ENCODE results near the gene ZNRF2. TPM values are rescaled to one million over a fixed set of nuclear protein-coding genes. Genes with fewer than 3 reads are reported as not detected.
A peak's percentile ranks its signal among the peaks of the same experiment; 100 is the strongest.

ZNRF2 gene
- total and polyA plus RNA-seq, 3 experiments from 2014 or later = 4.2 to 13.6 (median 12.4) TPM

DNA sequence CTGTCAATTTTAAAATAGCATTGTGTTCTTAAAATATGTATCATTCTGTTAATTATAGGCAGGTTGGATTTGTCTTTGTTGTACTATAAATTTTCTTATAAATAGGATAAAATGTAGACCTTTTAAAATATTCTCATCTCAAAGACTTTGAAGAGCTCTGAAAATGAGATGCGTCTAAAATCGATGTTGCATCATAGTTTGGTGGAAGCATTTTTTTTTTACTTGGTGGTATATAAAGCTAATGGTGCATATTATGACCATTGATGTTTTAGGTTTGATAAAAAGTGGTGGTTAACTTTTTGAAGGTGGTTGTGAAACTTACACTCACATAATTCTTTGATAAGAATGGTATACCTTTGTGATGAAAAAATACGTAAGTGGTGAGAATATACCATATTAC lies 69.1 kb downstream of the ZNRF2 start:
- no peaks in the 10 kb centered on the region for H3K27me3 ChIP-seq (ENCODE audit: insufficient read depth, low read length, poor library complexity, severe bottlenecking)
- Mint-ChIP-seq H3K4me3 (no peak overlapping the region), H3K27me3 (no peaks in the 10 kb centered on the region), H3K36me3 (peaks cover 6 to 24% (median 9%) of the 10 kb centered on the region in 3 donors), H3K27ac (peak overlapping the region in 1 of 8 donors; percentile 12), H3K9me3 (no peaks in the 10 kb centered on the region), H3K4me1 (peaks cover 25 to 50% (median 38%) of the 10 kb centered on the region in 3 donors)
- DNase-seq = no peak
- H3K4me3 ChIP-seq (ENCODE audit: low read length) = no peak overlapping the region
- H3K4me1 ChIP-seq (ENCODE audit: insufficient read depth, low read length) = peaks cover 18% of the 10 kb centered on the region
- no peaks in the 10 kb centered on the region for H3K36me3 ChIP-seq (ENCODE audit: insufficient read depth, low read length)
- H3K27ac ChIP-seq (ENCODE audit: low read depth, low read length) = no peak overlapping the region
- H3K9me3 ChIP-seq (ENCODE audit: low read length) = no peaks in the 10 kb centered on the region
- CTCF ChIA-PET = interaction anchor here (1.7 to 5.1 kb wide), 3 partner anchors 19 to 78 kb away, joined by 4 to 30 read pairs (median 9); no protein-coding TSS in a partner anchor
- POLR2A ChIA-PET = interaction anchor here (2.9 kb wide), 1 partner anchor 69 kb away, joined by 12 read pairs; the partner anchor contains the start of gene ZNRF2

DNA sequence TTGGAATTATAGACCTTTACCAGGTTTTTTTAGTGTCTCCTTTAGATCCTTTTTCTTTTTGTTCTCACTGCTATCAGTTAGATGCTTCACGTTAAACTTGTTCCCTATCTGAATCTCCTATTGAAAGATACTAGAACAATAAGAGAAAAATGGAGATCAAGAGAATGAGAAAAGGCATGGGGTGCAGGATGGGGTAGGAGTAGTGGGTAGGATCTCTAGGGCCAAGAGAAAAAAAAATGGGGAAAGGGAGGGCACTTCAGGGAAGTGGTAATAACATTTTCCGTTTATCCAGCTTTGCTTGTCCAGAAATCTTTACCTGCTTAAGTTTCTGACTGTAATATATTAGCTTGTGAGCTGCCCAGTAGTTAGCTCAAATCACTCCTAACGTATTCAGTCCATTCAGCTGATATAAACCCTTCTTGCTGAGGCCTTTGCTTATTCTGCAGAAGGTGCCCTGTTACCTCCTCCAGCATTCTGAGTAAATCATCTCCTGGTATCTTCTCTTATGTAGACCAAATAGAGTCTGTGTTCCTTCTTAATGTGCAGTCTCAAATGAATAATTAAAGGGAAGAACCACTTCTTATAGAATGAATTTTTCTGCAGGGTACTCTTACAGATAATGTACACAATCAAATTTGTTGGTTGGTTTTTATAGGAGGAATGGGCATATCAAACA lies 69.7 kb downstream of the ZNRF2 start:
- H3K9me3 Mint-ChIP-seq = no peaks in the 10 kb centered on the region

DNA sequence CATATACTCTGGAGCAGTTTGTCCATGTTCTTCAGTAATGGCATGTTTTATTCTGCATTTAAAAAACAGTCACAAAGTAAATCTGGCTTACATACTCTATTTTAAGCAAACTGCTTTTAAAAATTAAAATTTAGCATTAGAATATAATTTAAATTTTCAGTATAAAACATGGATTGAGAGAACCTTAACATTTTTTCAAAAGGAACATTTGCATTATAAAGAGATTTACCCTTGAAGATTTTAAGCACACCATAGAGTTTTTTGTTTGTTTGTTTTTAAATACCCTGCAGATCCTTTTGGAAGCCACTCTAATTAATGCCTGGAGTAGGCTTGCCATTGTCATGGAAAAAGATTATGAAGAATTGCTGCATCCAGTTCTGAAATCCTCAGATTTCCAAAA lies 70.4 kb downstream of the ZNRF2 start:
- Histone ChIP-seq H3K4me3 (ENCODE audit: low read length) (no peak overlapping the region), H3K4me1 (ENCODE audit: insufficient read depth, low read length) (peaks cover 5% of the 10 kb centered on the region), H3K27ac (ENCODE audit: low read depth, low read length) (no peak overlapping the region), H3K36me3 (ENCODE audit: insufficient read depth, low read length) (no peaks in the 10 kb centered on the region), H3K27me3 (ENCODE audit: insufficient read depth, low read length, poor library complexity, severe bottlenecking) (no peaks in the 10 kb centered on the region), H3K9me3 (ENCODE audit: low read length) (no peaks in the 10 kb centered on the region)
- Mint-ChIP-seq H3K4me1 (peaks cover 16 to 42% (median 26%) of the 10 kb centered on the region in 3 donors), H3K27ac (no peak overlapping the region), H3K4me3 (no peak overlapping the region), H3K36me3 (peaks cover 9 to 33% (median 10%) of the 10 kb centered on the region in 3 donors), H3K27me3 (no peaks in the 10 kb centered on the region), H3K9me3 (no peaks in the 10 kb centered on the region)
- ChIA-PET CTCF (no interaction called here), POLR2A (interaction anchor here (2.9 kb wide), 1 partner anchor 70 kb away, joined by 12 read pairs; the partner anchor contains the start of gene ZNRF2)
- no peak for DNase-seq

More for the DNA sequence above, 69.7 kb downstream of the ZNRF2 start:
- H3K27ac ChIP-seq (ENCODE audit: low read depth, low read length) = no peak overlapping the region
- H3K4me3 Mint-ChIP-seq = no peak overlapping the region
- H3K9me3 ChIP-seq (ENCODE audit: low read length) = no peaks in the 10 kb centered on the region
- peaks cover 12% of the 10 kb centered on the region for H3K4me1 ChIP-seq (ENCODE audit: insufficient read depth, low read length)
- H3K27ac Mint-ChIP-seq = peak overlapping the region in 2 of 8 donors; percentile 6 to 12
- no peak for DNase-seq
- peaks cover 22 to 44% (median 33%) of the 10 kb centered on the region in 3 donors for H3K4me1 Mint-ChIP-seq
- H3K27me3 Mint-ChIP-seq = no peaks in the 10 kb centered on the region
- ChIA-PET POLR2A (interaction anchor here (2.9 kb wide), 1 partner anchor 69 kb away, joined by 12 read pairs; the partner anchor contains the start of gene ZNRF2), CTCF (interaction anchor here (1.7 to 5.1 kb wide), 3 partner anchors 18 to 78 kb away, joined by 4 to 30 read pairs (median 9); no protein-coding TSS in a partner anchor)
- H3K4me3 ChIP-seq (ENCODE audit: low read length) = no peak overlapping the region
- peaks cover 9 to 28% (median 10%) of the 10 kb centered on the region in 3 donors for H3K36me3 Mint-ChIP-seq
- H3K27me3 ChIP-seq (ENCODE audit: insufficient read depth, low read length, poor library complexity, severe bottlenecking) = no peaks in the 10 kb centered on the region
- H3K36me3 ChIP-seq (ENCODE audit: insufficient read depth, low read length) = no peaks in the 10 kb centered on the region

DNA sequence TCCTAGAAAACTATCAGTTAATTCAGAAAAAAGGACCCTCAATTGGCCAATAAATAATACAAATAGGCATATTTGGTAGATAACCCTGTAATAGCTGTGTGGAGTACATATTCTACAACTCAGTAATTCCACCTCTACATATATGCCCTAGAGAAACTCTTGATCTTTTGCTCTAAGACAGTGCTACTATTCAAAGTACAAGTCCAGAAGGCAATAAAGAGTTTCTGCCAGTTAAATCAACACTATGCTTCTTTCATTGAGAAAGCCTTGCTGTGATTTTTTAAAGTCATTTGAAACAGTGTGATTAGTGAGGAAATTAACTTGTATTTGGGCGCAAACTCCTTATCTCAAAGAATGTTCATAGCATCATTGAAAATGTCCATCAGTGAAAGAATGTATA lies 75.6 kb downstream of the ZNRF2 start:
- Histone ChIP-seq H3K9me3 (ENCODE audit: low read length) (no peaks in the 10 kb centered on the region), H3K27me3 (ENCODE audit: insufficient read depth, low read length, poor library complexity, severe bottlenecking) (no peaks in the 10 kb centered on the region), H3K27ac (ENCODE audit: low read depth, low read length) (no peak overlapping the region), H3K36me3 (ENCODE audit: insufficient read depth, low read length) (no peaks in the 10 kb centered on the region), H3K4me1 (ENCODE audit: insufficient read depth, low read length) (no peaks in the 10 kb centered on the region), H3K4me3 (ENCODE audit: low read length) (no peak overlapping the region)
- Mint-ChIP-seq H3K9me3 (no peaks in the 10 kb centered on the region), H3K36me3 (peaks cover 9 to 46% (median 10%) of the 10 kb centered on the region in 3 donors), H3K27me3 (no peaks in the 10 kb centered on the region), H3K27ac (no peak overlapping the region), H3K4me3 (no peak overlapping the region), H3K4me1 (peaks cover 5 to 29% (median 6%) of the 10 kb centered on the region in 3 donors)
- ChIA-PET CTCF (no interaction called here), POLR2A (no interaction called here)
- no peak for DNase-seq

DNA sequence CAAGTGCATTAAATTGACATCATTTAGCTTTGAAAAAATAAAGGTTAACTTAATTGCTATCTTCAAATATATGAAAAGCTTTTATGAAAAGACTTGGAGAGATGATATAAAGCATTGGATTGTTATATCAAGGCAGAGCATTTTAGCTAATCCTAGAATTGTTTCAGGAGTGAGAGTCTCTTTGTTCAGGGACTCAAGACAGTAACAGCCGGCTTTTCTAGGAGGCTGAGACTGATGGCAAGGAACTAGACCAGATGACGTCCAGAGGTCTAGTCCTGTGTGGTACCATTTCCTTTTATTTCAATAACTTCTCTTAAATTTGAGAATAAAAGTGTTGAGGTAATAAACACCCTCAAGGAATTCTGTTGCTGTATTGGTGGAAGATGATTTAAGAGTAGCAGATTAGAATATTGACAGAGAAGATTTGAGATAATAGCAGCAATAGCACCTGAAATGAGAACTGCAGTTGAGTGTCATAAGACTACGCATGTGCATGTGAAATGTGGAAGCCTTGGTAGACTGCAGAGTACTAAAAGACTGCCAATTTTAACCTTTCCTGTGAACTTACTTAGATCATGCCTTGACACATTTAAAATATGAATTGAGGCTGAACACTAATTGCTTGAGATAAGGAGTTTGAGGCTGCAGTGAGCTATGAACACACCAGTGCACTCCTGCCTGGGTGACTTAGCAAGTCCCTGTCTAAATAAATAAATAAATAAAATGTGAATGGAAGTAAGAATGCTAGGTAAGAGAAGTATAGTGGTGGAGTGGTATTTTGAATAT lies 79.6 kb downstream of the ZNRF2 start:
- H3K27me3 Mint-ChIP-seq = no peaks in the 10 kb centered on the region
- H3K4me3 Mint-ChIP-seq = no peak overlapping the region
- H3K4me1 Mint-ChIP-seq = peaks cover 5 to 37% (median 6%) of the 10 kb centered on the region in 3 donors
- H3K27ac Mint-ChIP-seq = peak overlapping the region in 2 of 8 donors; percentile 17 to 64
- H3K4me3 ChIP-seq (ENCODE audit: low read length) = no peak overlapping the region
- H3K9me3 ChIP-seq (ENCODE audit: low read length) = no peaks in the 10 kb centered on the region
- no peak overlapping the region for H3K27ac ChIP-seq (ENCODE audit: low read depth, low read length)
- H3K9me3 Mint-ChIP-seq = no peaks in the 10 kb centered on the region
- no peaks in the 10 kb centered on the region for H3K36me3 ChIP-seq (ENCODE audit: insufficient read depth, low read length)
- DNase-seq = no peak
- no peaks in the 10 kb centered on the region for H3K4me1 ChIP-seq (ENCODE audit: insufficient read depth, low read length)
- peaks cover 0 to 32% (median 5%) of the 10 kb centered on the region in 3 donors for H3K36me3 Mint-ChIP-seq
- POLR2A ChIA-PET = interaction anchor here (0.6 kb wide), 2 partner anchors 18 to 220 kb away, joined by 3 read pairs; no protein-coding TSS in a partner anchor
- CTCF ChIA-PET = no interaction called here
- H3K27me3 ChIP-seq (ENCODE audit: insufficient read depth, low read length, poor library complexity, severe bottlenecking) = no peaks in the 10 kb centered on the region

DNA sequence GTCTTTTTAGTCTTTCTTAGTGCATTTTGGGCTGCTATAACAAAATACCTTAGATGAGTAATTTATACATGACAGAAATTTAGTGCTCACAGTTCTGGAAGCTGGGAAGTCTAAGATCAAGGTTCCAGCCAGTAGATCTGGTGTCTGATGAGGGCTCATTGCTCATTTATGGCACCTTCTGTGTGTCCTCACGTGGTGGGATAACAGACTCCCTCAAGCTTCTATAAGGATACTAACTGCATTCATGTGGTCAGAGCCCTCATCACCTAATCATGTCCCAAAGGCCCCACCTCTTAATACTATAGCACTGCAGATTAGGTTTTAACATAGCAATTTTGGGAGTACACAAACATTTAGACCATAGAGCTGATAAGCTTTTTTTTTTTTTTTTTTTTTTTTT lies 80.4 kb downstream of the ZNRF2 start:
- Mint-ChIP-seq H3K9me3 (no peaks in the 10 kb centered on the region), H3K4me1 (peaks cover 5 to 33% (median 6%) of the 10 kb centered on the region in 3 donors), H3K27me3 (no peaks in the 10 kb centered on the region), H3K4me3 (no peak overlapping the region), H3K27ac (no peak overlapping the region), H3K36me3 (peaks cover 0 to 27% (median 5%) of the 10 kb centered on the region in 3 donors)
- Histone ChIP-seq H3K4me1 (ENCODE audit: insufficient read depth, low read length) (no peaks in the 10 kb centered on the region), H3K9me3 (ENCODE audit: low read length) (no peaks in the 10 kb centered on the region), H3K27me3 (ENCODE audit: insufficient read depth, low read length, poor library complexity, severe bottlenecking) (no peaks in the 10 kb centered on the region), H3K36me3 (ENCODE audit: insufficient read depth, low read length) (no peaks in the 10 kb centered on the region), H3K4me3 (ENCODE audit: low read length) (no peak overlapping the region), H3K27ac (ENCODE audit: low read depth, low read length) (no peak overlapping the region)
- no peak for DNase-seq
- ChIA-PET POLR2A (no interaction called here), CTCF (interaction anchor here (1.1 kb wide), 1 partner anchor 89 kb away, joined by 4 read pairs; no protein-coding TSS in a partner anchor)

DNA sequence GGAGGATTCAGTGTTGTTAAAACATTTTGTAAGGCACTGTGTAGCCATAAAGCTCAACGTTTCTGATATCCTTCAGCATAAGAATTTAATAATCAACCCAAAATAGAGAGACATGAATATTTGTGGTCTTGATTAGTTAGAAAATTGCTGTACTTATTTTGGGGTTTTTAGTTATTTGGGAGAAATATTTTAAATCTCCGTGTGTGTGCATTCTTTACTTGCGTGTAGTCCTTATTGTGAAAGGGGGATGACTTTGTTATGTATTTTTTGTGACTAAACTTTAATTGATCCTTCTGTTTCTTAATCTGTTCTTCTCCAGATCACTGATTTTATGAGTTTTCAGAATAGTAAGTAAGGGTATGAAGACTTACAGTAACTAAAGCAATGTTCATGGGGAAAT lies 81.2 kb downstream of the ZNRF2 start:
- Histone ChIP-seq H3K4me3 (ENCODE audit: low read length) (no peak overlapping the region), H3K36me3 (ENCODE audit: insufficient read depth, low read length) (no peaks in the 10 kb centered on the region), H3K4me1 (ENCODE audit: insufficient read depth, low read length) (no peaks in the 10 kb centered on the region), H3K27me3 (ENCODE audit: insufficient read depth, low read length, poor library complexity, severe bottlenecking) (no peaks in the 10 kb centered on the region), H3K27ac (ENCODE audit: low read depth, low read length) (no peak overlapping the region), H3K9me3 (ENCODE audit: low read length) (no peaks in the 10 kb centered on the region)
- H3K4me3 Mint-ChIP-seq = no peak overlapping the region
- no peak for DNase-seq
- peaks cover 5 to 32% (median 6%) of the 10 kb centered on the region in 3 donors for H3K4me1 Mint-ChIP-seq
- H3K36me3 Mint-ChIP-seq = peaks cover 0 to 27% (median 5%) of the 10 kb centered on the region in 3 donors
- ChIA-PET POLR2A (no interaction called here), CTCF (interaction anchor here (1.1 kb wide), 1 partner anchor 90 kb away, joined by 4 read pairs; no protein-coding TSS in a partner anchor)
- H3K27ac Mint-ChIP-seq = peak overlapping the region in 1 of 8 donors; percentile 60
- H3K27me3 Mint-ChIP-seq = no peaks in the 10 kb centered on the region
- no peaks in the 10 kb centered on the region for H3K9me3 Mint-ChIP-seq

DNA sequence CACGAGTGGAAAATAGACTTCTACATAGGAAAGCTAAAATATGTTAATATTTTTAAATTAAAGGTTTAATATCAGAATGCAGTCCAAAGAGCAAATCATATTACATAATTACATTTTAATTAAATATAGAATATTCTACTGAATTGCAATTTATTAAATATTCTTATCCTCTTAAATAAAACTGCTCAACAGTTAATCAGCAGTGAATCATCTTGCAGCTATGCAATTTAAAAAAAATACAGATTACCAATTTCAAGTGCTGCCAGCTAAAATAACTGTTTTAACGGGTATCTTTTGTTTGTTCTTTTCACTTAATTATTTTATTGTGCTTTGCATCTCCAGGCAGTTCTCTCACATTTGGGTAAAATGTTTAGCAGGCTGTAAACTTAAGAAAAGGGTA lies 82.2 kb downstream of the ZNRF2 start:
- Histone ChIP-seq H3K9me3 (ENCODE audit: low read length) (no peaks in the 10 kb centered on the region), H3K36me3 (ENCODE audit: insufficient read depth, low read length) (no peaks in the 10 kb centered on the region), H3K4me1 (ENCODE audit: insufficient read depth, low read length) (no peaks in the 10 kb centered on the region), H3K27ac (ENCODE audit: low read depth, low read length) (no peak overlapping the region), H3K4me3 (ENCODE audit: low read length) (no peak overlapping the region), H3K27me3 (ENCODE audit: insufficient read depth, low read length, poor library complexity, severe bottlenecking) (no peaks in the 10 kb centered on the region)
- H3K27ac Mint-ChIP-seq = no peak overlapping the region
- H3K4me3 Mint-ChIP-seq = no peak overlapping the region
- no peaks in the 10 kb centered on the region for H3K9me3 Mint-ChIP-seq
- no peak for DNase-seq
- peaks cover 5 to 25% (median 6%) of the 10 kb centered on the region in 3 donors for H3K4me1 Mint-ChIP-seq
- CTCF ChIA-PET = no interaction called here
- POLR2A ChIA-PET = no interaction called here
- peaks cover 0 to 28% (median 6%) of the 10 kb centered on the region in 3 donors for H3K36me3 Mint-ChIP-seq
- no peaks in the 10 kb centered on the region for H3K27me3 Mint-ChIP-seq
